ENCODE data around the gene KDM4C.
"Not testable (repeated sequence)": the region's sequence is repeated elsewhere in the genome, so short reads cannot be mapped to it uniquely, and the experiment has no call there.

KDM4C gene

DNA sequence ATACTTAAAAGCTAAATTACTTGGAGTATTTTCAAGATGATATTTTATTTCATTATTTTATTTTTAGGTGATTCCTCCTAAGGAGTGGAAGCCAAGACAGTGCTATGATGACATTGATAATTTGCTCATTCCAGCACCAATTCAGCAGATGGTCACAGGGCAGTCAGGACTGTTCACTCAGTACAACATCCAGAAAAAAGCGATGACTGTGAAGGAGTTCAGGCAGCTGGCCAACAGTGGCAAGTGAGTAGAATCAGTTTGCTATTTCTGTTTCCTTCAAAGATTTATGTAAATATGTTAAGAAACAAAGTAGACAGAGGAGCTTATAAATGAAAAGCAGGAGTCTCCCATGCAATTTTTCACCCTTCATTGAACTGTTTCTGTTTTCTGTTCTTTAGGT, 47.8 kb downstream of the KDM4C start:
- DNase-seq (ENCODE audit: low read depth in 2 of 2, low spot score in 1 of 2): no peak

DNA sequence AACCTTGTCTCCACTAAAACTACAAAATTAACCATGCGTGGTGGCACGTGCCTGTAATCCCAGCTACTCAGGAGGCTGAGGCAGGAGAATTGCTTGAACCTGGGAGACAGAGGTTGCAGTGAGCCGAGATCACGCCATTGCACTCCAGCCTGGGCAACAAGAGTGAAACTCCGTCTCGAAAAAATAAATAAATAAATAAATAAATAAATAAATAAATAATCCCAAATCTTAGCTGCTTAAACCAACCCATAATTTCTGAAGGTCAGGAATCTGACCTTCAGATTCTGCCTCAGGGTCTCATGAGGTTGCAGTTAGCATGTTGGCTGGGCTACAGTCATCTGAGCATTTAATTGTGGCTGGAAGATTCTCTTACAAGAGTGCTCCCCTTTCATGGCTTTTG, 48.5 kb downstream of the KDM4C start:
- not testable (repeated sequence) for DNase-seq (ENCODE audit: low read depth in 2 of 2, low spot score in 1 of 2)

DNA sequence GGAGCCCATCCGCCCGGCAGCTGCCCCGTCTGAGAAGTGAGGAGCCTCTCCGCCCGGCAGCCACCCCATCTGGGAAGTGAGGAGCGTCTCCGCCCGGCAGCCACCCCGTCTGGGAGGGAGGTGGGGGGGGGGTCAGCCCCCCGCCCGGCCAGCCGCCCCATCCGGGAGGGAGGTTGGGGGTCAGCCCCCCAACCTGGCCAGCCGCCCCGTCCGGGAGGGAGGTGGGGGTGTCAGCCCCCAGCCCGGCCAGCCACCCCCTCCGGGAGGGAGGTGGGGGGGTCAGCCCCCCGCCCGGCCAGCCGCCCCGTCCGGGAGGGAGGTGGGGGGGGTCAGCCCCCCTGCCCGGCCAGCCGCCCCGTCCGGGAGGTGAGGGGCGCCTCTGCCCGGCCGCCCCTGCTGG, 49.9 kb downstream of the KDM4C start:
- DNase-seq (ENCODE audit: low read depth in 2 of 2, low spot score in 1 of 2): not testable (repeated sequence)

- no peak for DNase-seq (ENCODE audit: low read depth in 2 of 2, low spot score in 1 of 2)
These were observed 53.7 kb downstream of the KDM4C start for GRCh38 chr9:6811436-6811835.

GRCh38 chr9:6816581-6816980, 58.8 kb downstream of the KDM4C start:
- no peak for DNase-seq (ENCODE audit: low read depth in 2 of 2, low spot score in 1 of 2)

DNA sequence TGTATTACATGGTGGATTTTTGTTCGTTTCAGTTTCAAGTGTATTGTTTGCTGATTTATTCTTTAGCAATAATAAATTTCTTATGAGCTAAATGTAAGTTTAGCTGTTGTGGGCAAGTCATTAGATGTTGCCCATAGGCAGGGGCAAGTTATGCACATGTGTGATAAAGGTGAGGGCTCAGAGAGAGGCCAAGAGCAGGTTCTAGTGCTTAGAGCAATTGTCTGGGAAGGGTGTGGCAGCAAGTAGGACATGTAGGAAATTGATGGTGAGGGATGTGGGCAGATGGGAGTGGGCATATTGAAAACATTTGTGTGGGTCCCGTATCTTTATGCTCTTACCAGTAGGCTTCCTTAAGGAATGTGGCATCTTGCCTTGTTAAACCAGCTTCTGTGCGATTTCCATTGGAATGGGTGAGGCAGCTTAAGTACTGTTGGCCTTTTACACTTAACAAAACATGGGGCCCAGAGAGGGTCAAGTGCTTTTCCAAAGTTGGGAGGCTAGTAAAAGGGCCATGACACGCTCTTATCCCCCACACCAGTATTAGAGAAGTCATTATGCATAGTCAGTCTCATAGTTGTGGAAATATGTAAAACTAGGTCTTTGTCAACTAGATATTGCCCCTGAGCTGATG, 60.6 kb downstream of the KDM4C start:
- DNase-seq (ENCODE audit: low read depth in 2 of 2, low spot score in 1 of 2): no peak

- DNase-seq (ENCODE audit: low read depth in 2 of 2, low spot score in 1 of 2): no peak
These were observed 61.3 kb downstream of the KDM4C start for GRCh38 chr9:6819112-6819511.

DNA sequence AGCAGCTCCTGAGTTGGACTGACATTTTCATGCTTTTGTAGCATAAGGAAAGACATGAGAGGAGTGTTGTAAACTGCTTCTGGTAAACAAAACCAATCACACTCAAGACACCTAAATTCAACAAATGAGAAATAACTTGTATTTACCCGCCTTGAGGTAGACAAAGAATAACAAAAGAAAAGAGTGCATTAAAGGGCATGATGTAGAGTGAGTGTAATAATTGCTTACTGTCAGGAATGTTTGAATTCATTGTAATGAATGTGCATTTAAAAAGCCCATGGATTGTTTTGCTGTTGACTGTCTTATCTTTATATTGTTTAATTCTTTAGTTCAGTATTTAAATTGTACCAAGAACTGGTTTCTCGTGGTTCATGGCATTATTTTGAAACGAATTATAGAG, 61.8 kb downstream of the KDM4C start:
- DNase-seq (ENCODE audit: low read depth in 2 of 2, low spot score in 1 of 2): no peak

GRCh38 chr9:6822696-6823095, 64.9 kb downstream of the KDM4C start:
- DNase-seq (ENCODE audit: low read depth in 2 of 2, low spot score in 1 of 2): no peak

- no peak for DNase-seq (ENCODE audit: low read depth in 2 of 2, low spot score in 1 of 2)
These were observed 69.8 kb downstream of the KDM4C start for GRCh38 chr9:6827439-6828145.

- DNase-seq (ENCODE audit: low read depth in 2 of 2, low spot score in 1 of 2): no peak
These were observed 71.3 kb downstream of the KDM4C start for GRCh38 chr9:6829027-6829426.

DNA sequence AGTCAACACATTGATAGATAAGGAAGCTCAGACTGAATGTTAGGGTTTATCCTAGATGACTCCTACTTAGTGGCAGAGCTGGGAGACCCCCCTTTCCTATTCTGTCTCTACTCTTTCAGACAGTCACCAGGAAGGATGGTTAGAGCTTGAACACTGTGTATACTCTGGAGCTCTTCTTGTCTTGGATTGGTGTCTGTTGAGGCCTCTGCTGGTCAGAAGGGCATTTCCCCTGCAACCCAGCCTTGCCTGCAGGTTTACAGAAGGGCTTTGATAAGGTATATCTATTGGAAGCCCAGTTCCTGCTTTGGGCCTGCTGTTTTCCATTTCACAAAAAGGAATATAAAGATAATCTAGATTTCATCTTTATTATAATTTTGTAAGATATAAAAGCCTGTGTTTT, 71.8 kb downstream of the KDM4C start:
- DNase-seq (ENCODE audit: low read depth in 2 of 2, low spot score in 1 of 2): no peak

- DNase-seq (ENCODE audit: low read depth in 2 of 2, low spot score in 1 of 2): no peak
These were observed 75.9 kb downstream of the KDM4C start for GRCh38 chr9:6833518-6834192.

DNA sequence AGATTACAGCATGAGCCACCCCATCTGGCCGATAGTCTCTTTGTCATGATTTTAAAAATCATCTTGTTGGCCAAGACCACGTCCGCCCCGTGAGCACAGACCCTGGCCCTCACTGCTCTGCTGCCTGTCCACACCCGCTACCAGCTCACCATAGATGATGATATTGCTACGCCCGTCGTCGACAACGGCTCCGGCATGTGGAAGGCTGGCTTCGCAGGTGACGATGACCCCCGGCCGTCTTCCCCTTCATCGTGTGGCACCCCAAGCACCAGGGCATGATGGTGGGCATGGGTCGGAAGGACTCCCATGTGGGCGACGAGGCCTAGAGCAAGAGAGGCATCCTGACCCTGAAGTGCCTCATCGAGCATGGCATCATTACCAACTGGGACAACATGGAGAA, 76.5 kb downstream of the KDM4C start:
- no peak for DNase-seq (ENCODE audit: low read depth in 2 of 2, low spot score in 1 of 2)

- no peak for DNase-seq (ENCODE audit: low read depth in 2 of 2, low spot score in 1 of 2)
These were observed 80.4 kb downstream of the KDM4C start for GRCh38 chr9:6838158-6838557.

DNA sequence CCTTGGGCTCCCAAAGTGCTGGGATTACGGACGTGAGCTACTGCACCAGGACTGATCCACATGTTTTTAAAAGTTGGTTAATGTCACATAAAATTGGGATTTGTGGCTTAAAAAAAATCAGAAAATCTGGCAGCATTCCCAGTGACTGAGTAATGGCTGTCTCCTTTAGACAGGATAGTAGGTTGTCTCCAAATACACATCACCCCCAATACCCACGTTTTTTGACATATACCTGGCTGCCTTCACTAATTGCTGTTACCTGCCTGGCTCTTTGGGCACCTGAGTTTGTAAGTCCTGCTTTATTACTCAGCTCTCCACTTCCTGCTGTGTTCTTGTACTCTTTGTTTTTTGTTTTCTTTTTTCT, 84.8 kb downstream of the KDM4C start:
- DNase-seq (ENCODE audit: low read depth in 2 of 2, low spot score in 1 of 2): no peak

GRCh38 chr9:6843742-6844141, 86.0 kb downstream of the KDM4C start:
- DNase-seq (ENCODE audit: low read depth in 2 of 2, low spot score in 1 of 2): no peak

- no peak for DNase-seq (ENCODE audit: low read depth in 2 of 2, low spot score in 1 of 2)
These were observed 86.5 kb downstream of the KDM4C start for GRCh38 chr9:6844267-6844666.

- no peak for DNase-seq (ENCODE audit: low read depth in 2 of 2, low spot score in 1 of 2)
These were observed 87.5 kb downstream of the KDM4C start for GRCh38 chr9:6845128-6845826.

- DNase-seq (ENCODE audit: low read depth in 2 of 2, low spot score in 1 of 2): no peak
These were observed 88.1 kb downstream of the KDM4C start for GRCh38 chr9:6845880-6846279.

DNA sequence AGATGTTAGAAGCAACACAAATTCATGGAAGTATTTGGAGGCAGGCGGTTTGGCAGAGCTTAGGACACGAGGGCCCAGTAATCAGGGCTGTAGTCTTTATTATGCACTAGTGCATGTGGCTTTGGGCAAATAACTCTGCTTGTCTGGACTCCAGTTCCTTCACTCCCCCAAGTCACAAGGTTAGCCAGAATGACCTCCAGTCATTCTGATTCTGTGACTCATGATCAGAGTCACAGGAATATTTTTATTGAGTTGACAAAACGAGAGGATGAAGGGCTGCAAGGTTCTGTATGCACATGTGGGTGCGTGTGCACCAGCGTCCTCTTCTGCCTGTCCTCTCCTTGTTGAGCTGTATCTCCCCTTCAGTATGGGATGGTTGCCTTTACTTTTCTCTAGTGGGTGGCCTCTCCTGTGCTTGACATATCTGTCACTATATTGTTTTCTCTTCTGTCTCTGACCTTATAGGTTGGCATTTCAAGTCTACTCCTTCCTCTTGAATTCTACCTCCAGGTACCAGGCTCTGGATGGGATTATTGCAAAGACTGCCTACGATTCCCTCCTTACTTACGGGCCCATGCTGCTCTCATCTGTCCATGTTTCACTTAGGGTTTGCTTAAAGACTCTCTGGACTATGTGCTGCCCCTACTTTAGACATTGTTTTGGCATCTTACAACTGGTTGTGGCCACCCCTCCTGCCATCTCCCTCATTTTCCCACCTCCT, 94.6 kb downstream of the KDM4C start:
- no peak for DNase-seq (ENCODE audit: low read depth in 2 of 2, low spot score in 1 of 2)

Measured in stimulated activated CD8-positive, alpha-beta memory T cell treated with anti-CD3 and anti-CD28 coated beads, Interleukin-4, amount 100 ng/mL, for 1 hour (primary cell).